Measurements from ENCODE around the gene TRERF1. TPM values are rescaled to one million over a fixed set of nuclear protein-coding genes. Genes with fewer than 3 reads are reported as not detected.

The TRERF1 gene
- total RNA-seq, 1 experiment from 2014 or later, result 0.39 TPM

DNA sequence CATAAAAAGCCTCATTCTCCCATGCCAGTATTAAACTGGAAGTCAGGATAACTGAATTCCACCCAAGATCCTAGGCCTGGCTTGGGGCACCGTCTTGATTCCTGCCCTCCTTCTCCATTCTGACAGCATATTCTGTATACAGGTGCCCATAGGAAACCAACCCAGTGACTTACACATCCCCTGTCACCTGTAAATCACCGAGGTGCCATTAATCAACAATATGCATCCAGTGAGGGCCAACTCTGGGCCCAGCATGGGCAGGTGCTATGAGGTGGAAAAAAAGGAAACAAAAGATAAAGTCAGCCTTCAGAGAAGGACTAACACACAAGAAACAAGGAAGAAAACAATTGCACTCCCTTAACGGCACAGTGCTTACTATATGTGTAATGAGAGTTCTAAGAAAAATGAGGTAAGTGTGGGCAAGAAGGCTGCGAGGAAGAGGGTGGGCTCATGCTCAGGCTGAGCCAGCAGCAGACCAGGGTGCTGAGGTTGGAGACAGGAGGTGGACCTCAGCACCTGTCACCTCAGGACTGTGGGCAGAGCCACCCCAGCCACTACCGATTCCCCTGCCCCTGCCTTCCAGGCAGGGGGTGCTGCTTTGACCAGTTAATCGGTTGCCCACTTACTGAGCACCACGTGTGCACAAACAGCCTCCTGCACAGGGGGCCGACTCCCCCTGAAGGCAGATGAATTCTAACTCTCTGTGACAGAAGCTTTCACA lies 105.9 kb downstream of the TRERF1 start:
- no peak overlapping the region for H3K27ac Mint-ChIP-seq (ENCODE audit: unreplicated experiment)
- H3K27me3 ChIP-seq (replicated peaks; ENCODE audit: control insufficient read depth, insufficient read depth, low read length), result no peaks in the 10 kb centered on the region
- no peak for DNase-seq
- H3K36me3 Mint-ChIP-seq (ENCODE audit: insufficient read depth, unreplicated experiment), result no peaks in the 10 kb centered on the region
- TF ChIP-seq, protein P1, sequence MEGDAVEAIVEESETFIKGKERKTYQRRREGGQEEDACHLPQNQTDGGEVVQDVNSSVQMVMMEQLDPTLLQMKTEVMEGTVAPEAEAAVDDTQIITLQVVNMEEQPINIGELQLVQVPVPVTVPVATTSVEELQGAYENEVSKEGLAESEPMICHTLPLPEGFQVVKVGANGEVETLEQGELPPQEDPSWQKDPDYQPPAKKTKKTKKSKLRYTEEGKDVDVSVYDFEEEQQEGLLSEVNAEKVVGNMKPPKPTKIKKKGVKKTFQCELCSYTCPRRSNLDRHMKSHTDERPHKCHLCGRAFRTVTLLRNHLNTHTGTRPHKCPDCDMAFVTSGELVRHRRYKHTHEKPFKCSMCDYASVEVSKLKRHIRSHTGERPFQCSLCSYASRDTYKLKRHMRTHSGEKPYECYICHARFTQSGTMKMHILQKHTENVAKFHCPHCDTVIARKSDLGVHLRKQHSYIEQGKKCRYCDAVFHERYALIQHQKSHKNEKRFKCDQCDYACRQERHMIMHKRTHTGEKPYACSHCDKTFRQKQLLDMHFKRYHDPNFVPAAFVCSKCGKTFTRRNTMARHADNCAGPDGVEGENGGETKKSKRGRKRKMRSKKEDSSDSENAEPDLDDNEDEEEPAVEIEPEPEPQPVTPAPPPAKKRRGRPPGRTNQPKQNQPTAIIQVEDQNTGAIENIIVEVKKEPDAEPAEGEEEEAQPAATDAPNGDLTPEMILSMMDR (IDR thresholded peaks at IDR 0.05; ENCODE audit: insufficient read depth in 1 of 2, low read depth in 1 of 2, low read length in 1 of 2, severe bottlenecking in 1 of 2, unreplicated experiment in 1 of 2), result no peak
- H3K4me3 Mint-ChIP-seq (ENCODE audit: unreplicated experiment), result no peak overlapping the region
- no peaks in the 10 kb centered on the region for H3K27me3 Mint-ChIP-seq (ENCODE audit: insufficient read depth, unreplicated experiment)
- no peaks in the 10 kb centered on the region for H3K4me1 ChIP-seq
- H3K36me3 ChIP-seq (ENCODE audit: control insufficient read depth, insufficient read depth, low read length), result no peaks in the 10 kb centered on the region
- H3K4me3 ChIP-seq (ENCODE audit: low read depth, low read length), result no peak overlapping the region
- POLR2A ChIA-PET, result no interaction called here
- H3K4me1 Mint-ChIP-seq (ENCODE audit: low read depth, unreplicated experiment), result peaks cover 6% of the 10 kb centered on the region
- no peaks in the 10 kb centered on the region for H3K9me3 Mint-ChIP-seq (ENCODE audit: unreplicated experiment)
- CTCF ChIA-PET, result no interaction called here
- intact Hi-C loops (cut with micrococcal nuclease; ENCODE audit: unreplicated experiment), result no loop called here
- no TSS peak for BruUV-seq (replicated peaks)
- no peaks in the 10 kb centered on the region for H3K9me3 ChIP-seq

DNA sequence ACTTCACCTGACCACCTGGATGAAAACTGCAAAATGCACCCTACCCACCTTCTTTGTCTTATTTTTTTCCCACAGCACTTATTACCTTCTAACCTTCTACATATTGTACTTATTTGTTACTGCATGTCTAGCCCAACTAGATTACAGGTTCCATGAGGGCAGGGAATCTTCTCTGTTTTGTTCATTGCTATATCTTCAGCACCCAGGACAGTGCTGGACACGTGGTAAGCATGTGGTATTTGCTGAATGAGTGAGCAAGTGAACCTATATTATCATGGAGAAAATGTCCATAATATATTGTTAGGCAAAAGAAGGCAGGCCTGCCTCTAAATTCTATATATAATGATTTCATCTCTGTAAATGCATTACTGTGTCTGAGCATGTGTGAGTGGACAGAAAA lies 107.0 kb downstream of the TRERF1 start:
- H3K27me3 Mint-ChIP-seq (ENCODE audit: insufficient read depth, unreplicated experiment), result no peaks in the 10 kb centered on the region
- ChIA-PET POLR2A (no interaction called here), CTCF (no interaction called here)
- no peak overlapping the region for H3K4me3 ChIP-seq (ENCODE audit: low read depth, low read length)
- no peaks in the 10 kb centered on the region for H3K27me3 ChIP-seq (replicated peaks; ENCODE audit: control insufficient read depth, insufficient read depth, low read length)
- H3K9me3 Mint-ChIP-seq (ENCODE audit: unreplicated experiment), result no peaks in the 10 kb centered on the region
- BruUV-seq (replicated peaks), result no TSS peak
- no peak for DNase-seq
- no peak overlapping the region for H3K27ac Mint-ChIP-seq (ENCODE audit: unreplicated experiment)
- H3K4me3 Mint-ChIP-seq (ENCODE audit: unreplicated experiment), result no peak overlapping the region
- intact Hi-C loops (cut with micrococcal nuclease; ENCODE audit: unreplicated experiment), result no loop called here
- TF ChIP-seq, protein P1 (IDR thresholded peaks at IDR 0.05; ENCODE audit: insufficient read depth in 1 of 2, low read depth in 1 of 2, low read length in 1 of 2, severe bottlenecking in 1 of 2, unreplicated experiment in 1 of 2), result no peak
- no peaks in the 10 kb centered on the region for H3K4me1 ChIP-seq
- H3K4me1 Mint-ChIP-seq (ENCODE audit: low read depth, unreplicated experiment), result peaks cover 6% of the 10 kb centered on the region
- no peaks in the 10 kb centered on the region for H3K36me3 Mint-ChIP-seq (ENCODE audit: insufficient read depth, unreplicated experiment)
- H3K9me3 ChIP-seq, result no peaks in the 10 kb centered on the region
- H3K36me3 ChIP-seq (ENCODE audit: control insufficient read depth, insufficient read depth, low read length), result no peaks in the 10 kb centered on the region

DNA sequence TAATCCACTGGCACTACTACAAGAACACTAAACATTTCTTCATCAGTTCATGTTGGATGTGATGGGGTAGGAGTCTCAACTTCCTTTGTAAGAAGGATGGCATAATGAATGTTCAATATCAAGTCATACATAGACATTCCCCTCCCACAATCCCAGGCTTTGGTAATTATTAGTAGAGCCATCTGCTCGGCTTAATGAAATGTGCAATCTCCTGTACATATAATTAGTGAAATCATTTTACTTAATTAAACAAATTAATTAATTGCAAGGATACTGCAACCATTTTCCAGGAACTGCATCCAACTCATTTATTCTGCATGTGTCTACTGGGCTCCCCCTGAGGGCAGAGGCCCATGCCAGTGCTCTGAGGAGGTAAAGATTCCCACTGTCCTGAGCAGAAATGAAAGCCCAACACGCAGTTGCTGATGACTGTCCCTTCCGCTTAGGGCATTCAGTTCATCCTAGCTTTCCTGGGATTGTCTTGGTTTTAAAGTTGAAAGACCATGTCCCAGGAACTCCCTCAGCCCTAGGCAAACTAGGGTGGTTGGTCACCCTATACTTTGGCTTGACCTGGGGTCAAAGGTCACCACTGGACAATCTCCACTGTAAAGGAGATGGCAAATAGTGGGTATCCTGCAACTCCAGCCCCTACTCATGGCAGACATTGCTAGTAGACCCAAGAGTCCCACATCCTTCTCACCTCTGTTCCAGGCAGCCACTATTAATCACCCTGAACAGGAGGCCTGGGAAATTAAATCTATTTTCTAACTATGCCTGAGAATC lies 109.8 kb downstream of the TRERF1 start:
- no peaks in the 10 kb centered on the region for H3K27me3 Mint-ChIP-seq (ENCODE audit: insufficient read depth, unreplicated experiment)
- ChIA-PET POLR2A (interaction anchor here (0.6 kb wide), 1 partner anchor 9 kb away, joined by 3 read pairs; no protein-coding TSS in a partner anchor), CTCF (no interaction called here)
- no peaks in the 10 kb centered on the region for H3K36me3 Mint-ChIP-seq (ENCODE audit: insufficient read depth, unreplicated experiment)
- no peak overlapping the region for H3K4me3 ChIP-seq (ENCODE audit: low read depth, low read length)
- H3K27me3 ChIP-seq (replicated peaks; ENCODE audit: control insufficient read depth, insufficient read depth, low read length), result no peaks in the 10 kb centered on the region
- H3K27ac Mint-ChIP-seq (ENCODE audit: unreplicated experiment), result no peak overlapping the region
- no TSS peak for BruUV-seq (replicated peaks)
- peaks cover 6% of the 10 kb centered on the region for H3K4me1 Mint-ChIP-seq (ENCODE audit: low read depth, unreplicated experiment)
- no peaks in the 10 kb centered on the region for H3K9me3 Mint-ChIP-seq (ENCODE audit: unreplicated experiment)
- no peak overlapping the region for H3K4me3 Mint-ChIP-seq (ENCODE audit: unreplicated experiment)
- TF ChIP-seq, protein P1 (IDR thresholded peaks at IDR 0.05; ENCODE audit: insufficient read depth in 1 of 2, low read depth in 1 of 2, low read length in 1 of 2, severe bottlenecking in 1 of 2, unreplicated experiment in 1 of 2), result no peak
- H3K9me3 ChIP-seq, result no peaks in the 10 kb centered on the region
- intact Hi-C loops (cut with micrococcal nuclease; ENCODE audit: unreplicated experiment), result no loop called here
- no peaks in the 10 kb centered on the region for H3K36me3 ChIP-seq (ENCODE audit: control insufficient read depth, insufficient read depth, low read length)
- peaks cover 12% of the 10 kb centered on the region; the same call in 1 of the 2 replicates for H3K4me1 ChIP-seq
- no peak for DNase-seq

All from Caco-2 (cell line).